HepG2 (cell line): ENCODE measurements around the gene SERINC5. TPM values are rescaled to one million over a fixed set of nuclear protein-coding genes. Genes with fewer than 3 reads are reported as not detected.

Experiments used
- ATAC-seq: fragments of 200-7000 bp; cut with Tn5 transposase; 3 replicates; pipeline ENCODE4 v1.9.1; 2020; ENCODE audit warnings: mild to moderate bottlenecking, moderate library complexity
- BruUV-seq: library from RNA; stranded (reverse); fragments of 400-500 nt; replicated peaks from 2 replicates; lab custom pipeline; 2021; lab: Mats Ljungman, UMichigan
- CTCF ChIA-PET: fragments of 300-600 bp; formaldehyde crosslinking; extraction: SDS; loops from one replicate; lab custom pipeline; 2021; ENCODE audit warnings: low total read pairs, inconsistent platforms, low intra/inter-chr PET ratio; lab: Yijun Ruan, JAX
- POLR2A ChIA-PET: fragments of 350-600 bp; sonication (Branson Sonifier 250); formaldehyde crosslinking; loops from one replicate; lab custom pipeline; 2020; ENCODE audit warnings: antibody characterized with exemption, inconsistent platforms; lab: Yijun Ruan, JAX
- DNase-seq: peaks from one replicate; pipeline ENCODE4 v3.0.0-alpha.2; 2015; ENCODE audit warnings: low spot score
- FAIRE-seq: peaks from 3 replicates; lab custom pipeline; 2011; peaks lifted over from hg19 to GRCh38; lab: Jason Lieb, UNC
- H2AFZ ChIP-seq: one replicate; pipeline ENCODE4 v1.6.1; 2011; ENCODE audit warnings: low read length, inconsistent platforms
- H3K27ac ChIP-seq: fragments of 300-600 bp; 3 replicates; pipeline ENCODE4 v1.8.0; 2011; ENCODE audit warnings: mixed run types, mild to moderate bottlenecking, mixed read lengths, low read length, inconsistent platforms; ENCODE audit not compliant: insufficient read depth; ENCODE audit errors: extremely low read length
- H3K27me3 ChIP-seq, 2 experiments: fragments of 200-600 bp in 1 of 2; 2 replicates in 1 of 2; 3 replicates in 1 of 2; pipeline versions ENCODE4 v1.6.0 to v1.8.0; 2011; ENCODE audit warnings: low read length in 2 of 2, mild to moderate bottlenecking in 2 of 2, moderate library complexity in 2 of 2, inconsistent platforms in 1 of 2; ENCODE audit not compliant: insufficient read depth in 2 of 2, control insufficient read depth in 1 of 2
- H3K36me3 ChIP-seq, 2 experiments: fragments of 200-600 bp in 1 of 2; replicated peaks in 1 of 2; 2 replicates in 1 of 2; 3 replicates in 1 of 2; pipeline versions ENCODE4 v1.5.1 to v1.8.0; 2011; ENCODE audit warnings: low read length in 2 of 2, inconsistent platforms in 1 of 2; ENCODE audit not compliant: insufficient read depth in 2 of 2, control insufficient read depth in 1 of 2
- H3K4me1 ChIP-seq: 2 replicates; pipeline ENCODE4 v1.5.1; 2012; ENCODE audit warnings: low read length, inconsistent platforms; ENCODE audit not compliant: insufficient read depth
- H3K4me2 ChIP-seq: 2 replicates; pipeline ENCODE4 v1.6.0; 2011; ENCODE audit warnings: low read depth, low read length, inconsistent platforms
- H3K4me3 ChIP-seq, 3 experiments: fragments of 200-600 bp in 1 of 3; sonication (generic), shearing (Covaris generic) in 1 of 3; replicated peaks in 1 of 3; 2 replicates each; pipeline ENCODE4 v1.5.1; 2011 to 2016; ENCODE audit warnings: low read length in 3 of 3, inconsistent platforms in 2 of 3, low read depth in 2 of 3, mild to moderate bottlenecking in 2 of 3, control low read depth in 1 of 3, mixed read lengths in 1 of 3; ENCODE audit not compliant: insufficient read depth in 1 of 3
- H3K79me2 ChIP-seq: one replicate; pipeline ENCODE4 v1.6.1; 2011; ENCODE audit warnings: low read length, inconsistent platforms; ENCODE audit not compliant: insufficient read depth
- H3K9ac ChIP-seq: 2 replicates; pipeline ENCODE4 v1.6.0; 2011; ENCODE audit warnings: mild to moderate bottlenecking, low read depth, low read length, inconsistent platforms; ENCODE audit not compliant: insufficient read depth
- H3K9me3 ChIP-seq: 2 replicates; pipeline ENCODE4 v1.5.1; 2012; ENCODE audit warnings: mild to moderate bottlenecking, low read length
- H4K20me1 ChIP-seq: 2 replicates; pipeline ENCODE4 v1.6.0; 2011; ENCODE audit warnings: inconsistent platforms, mild to moderate bottlenecking, low read length, moderate library complexity; ENCODE audit not compliant: insufficient read depth
- NR2F2 ChIP-seq: IDR thresholded peaks from 2 replicates; pipeline ENCODE4 v1.6.1; 2012; ENCODE audit warnings: low read depth, inconsistent platforms, borderline replicate concordance
- PAXIP1 ChIP-seq: sonication (generic); formaldehyde crosslinking; conservative IDR thresholded peaks from 2 replicates; pipeline ENCODE4 v1.4.0; 2020; ENCODE audit warnings: mild to moderate bottlenecking, missing genetic modification reagents, moderate library complexity
- RBFOX2 ChIP-seq: fragments of 200-400 bp; formaldehyde crosslinking; IDR thresholded peaks from 2 replicates; pipeline ENCODE4 v1.6.1; 2017; ENCODE audit warnings: low read depth, mild to moderate bottlenecking, low read length
- SYNCRIP ChIP-seq: fragments of 200-400 bp; formaldehyde crosslinking; IDR thresholded peaks from 2 replicates; pipeline ENCODE4 v1.6.1; 2018; ENCODE audit warnings: mild to moderate bottlenecking, low read depth, low read length; ENCODE audit not compliant: insufficient read depth
- TEAD3 ChIP-seq: optimal IDR thresholded peaks from 2 replicates; pipeline ENCODE3; 2016; ENCODE audit warnings: borderline replicate concordance
- ZMYM2 ChIP-seq: sonication (generic); formaldehyde crosslinking; IDR thresholded peaks from 2 replicates; pipeline ENCODE4 v1.8.0; 2022; ENCODE audit warnings: mild to moderate bottlenecking, missing genetic modification reagents
- ZNF251 ChIP-seq: sonication (generic); formaldehyde crosslinking; IDR thresholded peaks from 2 replicates; pipeline ENCODE4 v1.9.0; 2021; ENCODE audit warnings: mild to moderate bottlenecking, missing genetic modification reagents
- ZNF670 ChIP-seq: sonication (generic); formaldehyde crosslinking; IDR thresholded peaks from 2 replicates; pipeline ENCODE4 v1.8.0; 2022; ENCODE audit warnings: mild to moderate bottlenecking, missing genetic modification reagents, borderline replicate concordance
- WGBS: methylation state at CpG from one replicate; pipeline ENCODE4 v1.1.6; 2017; ENCODE audit warnings: low lambda C conversion rate; 5-methylcytosine and 5-hydroxymethylcytosine counted together
- in situ Hi-C: cut with HindIII; loops from 2 replicates; pipeline ENCODE4 v1.10.0; 2017; ENCODE audit warnings: low pct_unique_long_range_greater_than_20kb; ENCODE audit not compliant: extremely low pct_ligation_motif_present
- intact Hi-C: fragments of 100-400 bp; cut with micrococcal nuclease; formaldehyde crosslinking; loops from one replicate; pipeline ENCODE4 v1.10.0; 2022; ENCODE audit not compliant: unreplicated experiment
- polyA plus RNA-seq, 8 experiments: library from polyadenylated mRNA; depleted of rRNA in 3 of 8; stranded (reverse) in 7 of 8; unstranded in 1 of 8; fragments of >200 nt; fragmentation: Illumina TruSeq in 4 of 8; extraction: Trizol in 4 of 8; gene quantifications; 2 replicates each; pipeline versions ENCODE4 v1.2.1 to v1.2.3, GENCODE V29; 2011 to 2016; ENCODE audit warnings: low read depth in 4 of 8, missing spikeins in 1 of 8, mixed read lengths in 1 of 8; ENCODE audit not compliant: insufficient read depth in 1 of 8
- total RNA-seq, 5 experiments: library from RNA; depleted of rRNA; stranded (reverse); fragments of >200 nt; fragmentation: Illumina TruSeq; extraction: Trizol; gene quantifications; 2 replicates each; pipeline ENCODE4 v1.2.3, GENCODE V29; 2016; ENCODE audit warnings: low read depth in 1 of 5
- TF ChIP-seq, protein P1 (sequence below): sonication (generic); formaldehyde crosslinking; IDR thresholded peaks from 2 replicates; pipeline ENCODE4 v1.4.0; 2020; ENCODE audit warnings: mild to moderate bottlenecking, missing genetic modification reagents
- TF ChIP-seq, protein P2 (sequence below): sonication (generic); IDR thresholded peaks from 2 replicates; pipeline ENCODE4 v1.6.1; 2016; ENCODE audit warnings: low read depth, borderline replicate concordance

The SERINC5 gene
- total and polyA plus RNA-seq, 2 of the 13 experiments (the other 11 are each of a cell fraction or from before 2014, with no cell fraction given), result 17.3 to 22.8 TPM

GRCh38 chr5:80128141-80128540 lies 127.7 kb downstream of the SERINC5 start:
- H3K79me2 ChIP-seq, result no peaks in the 10 kb centered on the region
- H2AFZ ChIP-seq, result no peak overlapping the region
- H3K36me3 ChIP-seq, result no peaks in the 10 kb centered on the region
- peak; percentile 83 for FAIRE-seq
- intact Hi-C loops, result no loop called here
- ChIA-PET CTCF (no interaction called here), POLR2A (no interaction called here)
- WGBS, result 17% methylated on average over 2 of the region's 2 CpGs
- 0 out of 2 replicates have a peak, but pooled peaks cover 4% of the 10 kb centered on the region for H3K9me3 ChIP-seq
- no peak overlapping the region for H3K9ac ChIP-seq
- no TSS peak for BruUV-seq
- DNase-seq, result peak; percentile 67
- in situ Hi-C loops, result no loop called here
- no peaks in the 10 kb centered on the region for H3K27me3 ChIP-seq
- H3K4me1 ChIP-seq, result peaks cover 17% of the 10 kb centered on the region
- ATAC-seq, result peak; percentile 53; the same call in 2 of the 3 replicates
- H3K4me3 ChIP-seq, result no peak overlapping the region
- H4K20me1 ChIP-seq, result no peaks in the 10 kb centered on the region
- H3K4me2 ChIP-seq, result peak overlapping the region; percentile 18; the same call in 1 of the 2 replicates
- peak overlapping the region; percentile 34 for H3K27ac ChIP-seq
- TF ChIP-seq, protein P1, sequence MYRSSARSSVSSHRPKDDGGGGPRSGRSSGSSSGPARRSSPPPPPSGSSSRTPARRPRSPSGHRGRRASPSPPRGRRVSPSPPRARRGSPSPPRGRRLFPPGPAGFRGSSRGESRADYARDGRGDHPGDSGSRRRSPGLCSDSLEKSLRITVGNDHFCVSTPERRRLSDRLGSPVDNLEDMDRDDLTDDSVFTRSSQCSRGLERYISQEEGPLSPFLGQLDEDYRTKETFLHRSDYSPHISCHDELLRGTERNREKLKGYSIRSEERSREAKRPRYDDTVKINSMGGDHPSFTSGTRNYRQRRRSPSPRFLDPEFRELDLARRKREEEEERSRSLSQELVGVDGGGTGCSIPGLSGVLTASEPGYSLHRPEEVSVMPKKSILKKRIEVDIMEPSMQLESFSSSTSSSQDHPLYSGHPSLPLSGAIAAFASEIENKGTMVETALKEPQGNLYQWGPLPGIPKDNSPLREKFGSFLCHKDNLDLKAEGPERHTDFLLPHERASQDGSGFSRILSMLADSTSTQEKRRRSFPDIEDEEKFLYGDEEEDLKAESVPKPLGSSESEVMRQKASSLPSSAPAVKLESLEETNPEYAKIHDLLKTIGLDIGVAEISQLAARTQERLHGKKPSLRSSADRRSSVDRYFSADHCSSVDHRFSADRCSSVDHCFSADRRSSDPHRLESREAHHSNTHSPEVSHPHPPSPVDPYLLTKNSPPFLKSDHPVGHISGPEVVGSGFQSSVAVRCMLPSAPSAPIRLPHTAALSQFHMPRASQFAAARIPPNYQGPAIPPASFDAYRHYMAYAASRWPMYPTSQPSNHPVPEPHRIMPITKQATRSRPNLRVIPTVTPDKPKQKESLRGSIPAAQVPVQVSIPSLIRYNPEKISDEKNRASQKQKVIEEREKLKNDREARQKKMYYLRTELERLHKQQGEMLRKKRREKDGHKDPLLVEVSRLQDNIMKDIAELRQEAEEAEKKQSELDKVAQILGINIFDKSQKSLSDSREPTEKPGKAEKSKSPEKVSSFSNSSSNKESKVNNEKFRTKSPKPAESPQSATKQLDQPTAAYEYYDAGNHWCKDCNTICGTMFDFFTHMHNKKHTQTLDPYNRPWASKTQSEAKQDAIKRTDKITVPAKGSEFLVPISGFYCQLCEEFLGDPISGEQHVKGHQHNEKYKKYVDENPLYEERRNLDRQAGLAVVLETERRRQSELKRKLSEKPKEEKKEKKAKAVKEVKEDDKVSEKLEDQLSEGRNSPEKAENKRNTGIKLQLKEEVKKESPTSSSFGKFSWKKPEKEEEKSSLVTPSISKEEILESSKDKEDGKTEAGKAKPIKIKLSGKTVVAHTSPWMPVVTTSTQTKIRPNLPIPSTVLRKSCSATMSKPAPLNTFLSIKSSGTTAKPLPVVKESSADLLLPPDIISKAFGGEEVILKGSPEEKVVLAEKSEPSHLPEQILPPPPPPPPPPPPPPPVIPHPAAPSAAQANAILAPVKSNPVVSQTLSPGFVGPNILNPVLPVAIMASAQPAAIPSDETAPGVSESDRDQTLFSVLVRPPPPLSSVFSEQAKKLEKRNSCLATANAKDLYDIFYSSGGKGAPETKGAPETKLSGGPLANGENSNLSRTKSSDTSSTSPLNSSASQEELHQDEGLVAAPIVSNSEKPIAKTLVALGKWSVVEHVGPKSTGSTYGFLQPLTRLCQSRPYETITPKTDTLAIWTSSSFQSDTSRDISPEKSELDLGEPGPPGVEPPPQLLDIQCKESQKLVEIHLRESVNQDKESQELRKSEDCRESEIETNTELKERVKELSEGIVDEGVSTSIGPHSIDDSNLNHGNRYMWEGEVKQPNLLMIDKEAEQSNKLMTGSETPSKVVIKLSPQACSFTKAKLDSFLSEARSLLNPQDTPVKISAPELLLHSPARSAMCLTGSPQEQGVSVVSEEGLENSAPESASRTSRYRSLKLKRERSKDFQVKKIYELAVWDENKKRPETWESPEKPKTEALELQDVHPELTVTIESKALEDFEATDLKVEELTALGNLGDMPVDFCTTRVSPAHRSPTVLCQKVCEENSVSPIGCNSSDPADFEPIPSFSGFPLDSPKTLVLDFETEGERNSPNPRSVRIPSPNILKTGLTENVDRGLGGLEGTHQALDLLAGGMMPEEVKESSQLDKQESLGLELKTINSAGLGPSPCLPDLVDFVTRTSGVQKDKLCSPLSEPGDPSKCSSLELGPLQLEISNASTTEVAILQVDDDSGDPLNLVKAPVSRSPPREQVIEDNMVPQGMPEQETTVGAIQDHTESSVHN (CRISPR knock-in tag), result no peak
- no peak for TF ChIP-seq ZNF251 (CRISPR knock-in tag)
- TF ChIP-seq SYNCRIP, result no peak
- TF ChIP-seq NR2F2, result peak; percentile 69
- peak; percentile 90 for TF ChIP-seq TEAD3
- peak; percentile 79 for TF ChIP-seq PAXIP1 (CRISPR knock-in tag)
- no peak for TF ChIP-seq ZNF670 (CRISPR knock-in tag)
- no peak for TF ChIP-seq RBFOX2
- TF ChIP-seq, protein P2, sequence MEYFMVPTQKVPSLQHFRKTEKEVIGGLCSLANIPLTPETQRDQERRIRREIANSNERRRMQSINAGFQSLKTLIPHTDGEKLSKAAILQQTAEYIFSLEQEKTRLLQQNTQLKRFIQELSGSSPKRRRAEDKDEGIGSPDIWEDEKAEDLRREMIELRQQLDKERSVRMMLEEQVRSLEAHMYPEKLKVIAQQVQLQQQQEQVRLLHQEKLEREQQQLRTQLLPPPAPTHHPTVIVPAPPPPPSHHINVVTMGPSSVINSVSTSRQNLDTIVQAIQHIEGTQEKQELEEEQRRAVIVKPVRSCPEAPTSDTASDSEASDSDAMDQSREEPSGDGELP, result peak; percentile 68
- TF ChIP-seq ZMYM2, result peak; percentile 48; the same call in 1 of the 2 replicates
